Activated naive CD4-positive, alpha-beta T cell treated with anti-CD3 and anti-CD28 coated beads, Interleukin-2, amount 50 U/mL, for 16 hours (primary cell): Measurements from ENCODE around the gene RDH14.
A peak's percentile ranks its signal among the peaks of the same experiment; 100 is the strongest.

ENCODE experiments used
- DNase-seq: peaks from one replicate; pipeline ENCODE4 v3.0.0-alpha.2; 2020

RDH14 gene

GRCh38 chr2:18559531-18560030 is 872 bp downstream of the RDH14 start:
- DNase-seq: no peak

GRCh38 chr2:18558458-18558857 is 2.0 kb downstream of the RDH14 start:
- DNase-seq: no peak

- DNase-seq: no peak
Measured at GRCh38 chr2:18557121-18557520, 3.3 kb downstream of the RDH14 start.

GRCh38 chr2:18552351-18553077 is 7.9 kb downstream of the RDH14 start:
- DNase-seq: no peak

GRCh38 chr2:18551623-18552022 is 8.8 kb downstream of the RDH14 start:
- DNase-seq: no peak

GRCh38 chr2:18551169-18551568 is 9.3 kb downstream of the RDH14 start:
- DNase-seq: no peak

GRCh38 chr2:18550433-18550832 is 10.0 kb downstream of the RDH14 start:
- no peak for DNase-seq

- DNase-seq: no peak
Measured at GRCh38 chr2:18549083-18549482, 11.4 kb downstream of the RDH14 start.

- DNase-seq: no peak
Measured at GRCh38 chr2:18548621-18549020, 11.8 kb downstream of the RDH14 start.

- no peak for DNase-seq
Measured at GRCh38 chr2:18546567-18546966, 13.9 kb downstream of the RDH14 start.

GRCh38 chr2:18545384-18545783 is 15.1 kb downstream of the RDH14 start:
- DNase-seq: no peak

GRCh38 chr2:18544171-18544570 is 16.3 kb downstream of the RDH14 start:
- DNase-seq: no peak

GRCh38 chr2:18540872-18541271 is 19.6 kb downstream of the RDH14 start:
- no peak for DNase-seq

GRCh38 chr2:18536697-18537096 is 23.8 kb downstream of the RDH14 start:
- DNase-seq: no peak

GRCh38 chr2:18536100-18536499 is 24.4 kb downstream of the RDH14 start:
- DNase-seq: no peak

- no peak for DNase-seq
Measured at GRCh38 chr2:18531194-18531593, 29.3 kb downstream of the RDH14 start.

GRCh38 chr2:18527822-18528221 is 32.6 kb downstream of the RDH14 start:
- no peak for DNase-seq

GRCh38 chr2:18527326-18527725 is 33.1 kb downstream of the RDH14 start:
- DNase-seq: no peak

GRCh38 chr2:18526429-18526828 is 34.0 kb downstream of the RDH14 start:
- DNase-seq: no peak

GRCh38 chr2:18525852-18526251 is 34.6 kb downstream of the RDH14 start:
- no peak for DNase-seq

- no peak for DNase-seq
Measured at GRCh38 chr2:18525236-18525635, 35.2 kb downstream of the RDH14 start.

- no peak for DNase-seq
Measured at GRCh38 chr2:18522484-18523146, 37.8 kb downstream of the RDH14 start.

- peak; percentile 76 for DNase-seq
Measured at GRCh38 chr2:18520451-18521425, 39.7 kb downstream of the RDH14 start.
